Nephron progenitor cell (in vitro differentiated cells): ENCODE results near the gene LTBP1.

Experiments used
- DNase-seq: peaks from one replicate; pipeline ENCODE4 v3.0.0; 2021
- H3K27ac Mint-ChIP-seq: 2 replicates; pipeline ENCODE4 v1.8.0; 2021; ENCODE audit warnings: mild to moderate bottlenecking, moderate library complexity, mixed read lengths
- H3K27me3 Mint-ChIP-seq: 2 replicates; pipeline ENCODE4 v1.8.0; 2021; ENCODE audit warnings: mild to moderate bottlenecking, low read depth, mixed read lengths; ENCODE audit not compliant: poor library complexity
- H3K36me3 Mint-ChIP-seq: 2 replicates; pipeline ENCODE4 v1.8.0; 2021; ENCODE audit warnings: low read depth, mixed read lengths
- H3K4me1 Mint-ChIP-seq: 2 replicates; pipeline ENCODE4 v1.8.0; 2021; ENCODE audit warnings: mixed read lengths
- H3K4me3 Mint-ChIP-seq: 2 replicates; pipeline ENCODE4 v1.8.0; 2021; ENCODE audit warnings: mild to moderate bottlenecking, moderate library complexity, mixed read lengths
- H3K9me3 Mint-ChIP-seq: 2 replicates; pipeline ENCODE4 v1.8.0; 2021; ENCODE audit warnings: mild to moderate bottlenecking, moderate library complexity, mixed read lengths
- CTCF ChIP-seq: fragments of 200-600 bp; sonication (generic); IDR thresholded peaks from 2 replicates; pipeline ENCODE4 v1.5.0; 2021; ENCODE audit warnings: antibody characterized with exemption

The LTBP1 gene

DNA sequence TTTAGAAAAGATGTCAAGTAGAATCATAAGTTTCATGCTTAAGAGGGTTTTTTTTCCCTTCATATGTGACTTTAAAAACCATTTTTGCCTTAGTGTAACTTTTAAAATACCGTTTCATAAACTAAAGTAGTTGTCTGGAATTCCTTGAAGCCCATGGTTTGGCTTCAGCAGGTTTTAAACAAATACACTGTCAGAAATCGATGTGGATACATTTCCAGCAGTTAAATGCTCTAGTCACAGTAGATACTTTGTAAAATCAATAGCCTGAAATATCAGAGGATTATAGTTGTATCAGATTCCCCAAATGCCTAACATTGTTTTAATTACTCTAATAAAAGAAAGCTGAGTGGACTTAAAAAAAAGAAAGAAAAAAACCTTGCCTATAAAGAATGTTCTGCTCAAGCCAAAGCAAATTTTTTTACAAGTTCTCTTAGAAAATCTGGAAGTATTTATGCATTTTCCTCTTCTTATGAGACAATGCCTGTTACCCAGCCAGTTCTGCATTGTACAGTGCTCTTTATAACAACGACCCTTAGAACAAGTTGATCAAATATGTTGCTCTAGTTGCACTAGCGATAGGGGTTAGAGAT lies 260.5 kb downstream of the LTBP1 start:
- no peaks in the 10 kb centered on the region for H3K9me3 Mint-ChIP-seq
- no peak overlapping the region for H3K4me3 Mint-ChIP-seq
- H3K27ac Mint-ChIP-seq, result no peak overlapping the region
- peaks cover 27% of the 10 kb centered on the region for H3K36me3 Mint-ChIP-seq
- no peak for DNase-seq
- H3K4me1 Mint-ChIP-seq, result peaks cover 5% of the 10 kb centered on the region
- H3K27me3 Mint-ChIP-seq, result no peaks in the 10 kb centered on the region
- no peak for TF ChIP-seq CTCF

- no peak for DNase-seq
- Mint-ChIP-seq H3K27ac (no peak overlapping the region), H3K27me3 (no peaks in the 10 kb centered on the region), H3K9me3 (no peaks in the 10 kb centered on the region), H3K36me3 (peaks cover 32% of the 10 kb centered on the region), H3K4me3 (no peak overlapping the region), H3K4me1 (peaks cover 6% of the 10 kb centered on the region)
- TF ChIP-seq CTCF, result no peak
These were observed 261.6 kb downstream of the LTBP1 start for GRCh38 chr2:33208400-33208799.

DNA sequence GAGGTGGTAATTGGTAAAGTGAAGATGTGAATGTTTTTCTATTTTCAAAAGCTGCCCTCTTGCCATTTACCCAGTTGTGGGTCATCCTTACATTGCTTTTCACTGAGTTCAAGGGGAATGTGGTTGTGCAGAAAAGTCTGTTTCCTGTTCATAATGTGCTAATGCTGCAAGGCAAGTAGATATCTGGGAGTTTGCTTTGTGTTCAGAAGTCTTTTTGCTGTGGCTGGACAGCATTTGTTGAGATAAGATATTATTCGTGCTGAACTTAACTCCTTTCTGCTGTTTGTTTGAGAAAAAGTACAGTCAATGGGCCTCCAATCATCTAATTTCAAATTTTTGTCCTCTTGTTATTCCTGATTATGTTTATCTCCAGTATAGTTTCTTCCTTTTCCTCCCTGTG lies 263.2 kb downstream of the LTBP1 start:
- peaks cover 39% of the 10 kb centered on the region for H3K36me3 Mint-ChIP-seq
- H3K27me3 Mint-ChIP-seq, result no peaks in the 10 kb centered on the region
- peaks cover 14% of the 10 kb centered on the region for H3K4me1 Mint-ChIP-seq

GRCh38 chr2:33210626-33211025 lies 263.9 kb downstream of the LTBP1 start:
- no peak for TF ChIP-seq CTCF
- H3K4me3 Mint-ChIP-seq, result no peak overlapping the region
- H3K4me1 Mint-ChIP-seq, result peaks cover 14% of the 10 kb centered on the region
- H3K27ac Mint-ChIP-seq, result no peak overlapping the region
- no peaks in the 10 kb centered on the region for H3K27me3 Mint-ChIP-seq
- DNase-seq, result no peak
- H3K36me3 Mint-ChIP-seq, result peaks cover 36% of the 10 kb centered on the region
- H3K9me3 Mint-ChIP-seq, result no peaks in the 10 kb centered on the region

More for the DNA sequence above, 263.2 kb downstream of the LTBP1 start:
- no peak overlapping the region for H3K27ac Mint-ChIP-seq
- no peaks in the 10 kb centered on the region for H3K9me3 Mint-ChIP-seq
- no peak for DNase-seq
- no peak for TF ChIP-seq CTCF
- H3K4me3 Mint-ChIP-seq, result no peak overlapping the region

- no peaks in the 10 kb centered on the region for H3K9me3 Mint-ChIP-seq
- H3K27me3 Mint-ChIP-seq, result no peaks in the 10 kb centered on the region
- DNase-seq, result no peak
- no peak overlapping the region for H3K27ac Mint-ChIP-seq
- H3K36me3 Mint-ChIP-seq, result peaks cover 33% of the 10 kb centered on the region
- TF ChIP-seq CTCF, result no peak
- peaks cover 20% of the 10 kb centered on the region for H3K4me1 Mint-ChIP-seq
- no peak overlapping the region for H3K4me3 Mint-ChIP-seq
These were observed 265.4 kb downstream of the LTBP1 start for GRCh38 chr2:33212151-33212550.

GRCh38 chr2:33213244-33213643 lies 266.5 kb downstream of the LTBP1 start:
- no peaks in the 10 kb centered on the region for H3K9me3 Mint-ChIP-seq
- H3K4me1 Mint-ChIP-seq, result peaks cover 20% of the 10 kb centered on the region
- TF ChIP-seq CTCF, result no peak
- H3K4me3 Mint-ChIP-seq, result no peak overlapping the region
- H3K36me3 Mint-ChIP-seq, result peaks cover 38% of the 10 kb centered on the region
- DNase-seq, result no peak
- H3K27me3 Mint-ChIP-seq, result no peaks in the 10 kb centered on the region
- H3K27ac Mint-ChIP-seq, result no peak overlapping the region
